ENCODE results near the gene ZNF71. TPM values are rescaled to one million over a fixed set of nuclear protein-coding genes. Genes with fewer than 3 reads are reported as not detected.
A peak's percentile ranks its signal among the peaks of the same experiment; 100 is the strongest.

The ZNF71 gene
- total and polyA plus RNA-seq, 2 of the 8 experiments (the other 6 are each of a cell fraction or from before 2014, with no cell fraction given): 8.2 to 12.4 TPM

- Histone ChIP-seq H2BK5ac (ENCODE audit: low read depth, low read length) (no peak overlapping the region), H3K27me3 (replicated peaks in 1 of 4; ENCODE audit: control insufficient read depth in 3 of 4, extremely low read depth in 1 of 4, insufficient read depth in 3 of 4, low read length in 3 of 4) (no peaks in the 10 kb centered on the region), H3K36me3 (ENCODE audit: control insufficient read depth in 2 of 4, insufficient read depth in 4 of 4, low read length in 3 of 4) (peaks cover 0 to 5% (median 0%) of the 10 kb centered on the region in 4 experiments; a peak in 2 of 8 replicates), H4K91ac (replicated peaks; ENCODE audit: insufficient read length, low read length) (no peak overlapping the region), H4K20me1 (replicated peaks in 1 of 2; ENCODE audit: control insufficient read depth in 1 of 2, insufficient read depth in 2 of 2, low read length in 2 of 2) (no peaks in the 10 kb centered on the region), H3K18ac (ENCODE audit: extremely low read depth, low read length) (no peak overlapping the region), H3K4me1 (replicated peaks in 1 of 4; ENCODE audit: control insufficient read depth in 3 of 4, insufficient read depth in 4 of 4, low read length in 3 of 4) (no peaks in the 10 kb centered on the region; a peak in 1 of 7 replicates), H2BK12ac (ENCODE audit: low read depth, low read length) (no peak overlapping the region), H3K56ac (replicated peaks; ENCODE audit: insufficient read length, low read depth, low read length) (no peak overlapping the region), H2AFZ (ENCODE audit: low read length) (no peak overlapping the region), H2BK120ac (replicated peaks; ENCODE audit: low read depth, low read length) (no peak overlapping the region), H3K14ac (ENCODE audit: insufficient read length) (no peak overlapping the region), H3K27ac (ENCODE audit: low read depth, low read length) (no peak overlapping the region), H3K79me2 (ENCODE audit: control insufficient read depth in 1 of 2, insufficient read depth in 2 of 2, low read length in 2 of 2) (peaks cover 4 to 13% of the 10 kb centered on the region in 2 experiments; a peak in 3 of 4 replicates), H3K23me2 (ENCODE audit: low read depth, low read length) (no peaks in the 10 kb centered on the region), H4K5ac (ENCODE audit: insufficient read length, low read depth, low read length) (no peak overlapping the region), H2AK5ac (ENCODE audit: low read depth, low read length) (no peak overlapping the region), H4K8ac (ENCODE audit: extremely low read depth, insufficient read depth, low read length) (no peak overlapping the region), H2BK15ac (ENCODE audit: low read length) (no peak overlapping the region), H3K23ac (ENCODE audit: insufficient read length) (no peak overlapping the region), H2BK20ac (ENCODE audit: low read length) (no peak overlapping the region), H3K4me2 (ENCODE audit: insufficient read depth in 1 of 2, low read depth in 2 of 2, low read length in 2 of 2) (no peak overlapping the region; a peak in 1 of 4 replicates), H3K79me1 (ENCODE audit: low read depth, low read length) (peaks cover 4% of the 10 kb centered on the region; the same call in 1 of the 2 replicates), H3K4ac (replicated peaks; ENCODE audit: insufficient read length, low read depth, low read length) (no peak overlapping the region), H3K4me3 (ENCODE audit: extremely low read depth in 1 of 4, insufficient read depth in 2 of 4, low read depth in 3 of 4, low read length in 4 of 4) (no peak overlapping the region), H3K9ac (replicated peaks in 1 of 4; ENCODE audit: extremely low read depth in 1 of 4, low read depth in 3 of 4, low read length in 3 of 4) (no peak overlapping the region), H3K9me3 (ENCODE audit: insufficient read depth in 2 of 2, low read depth in 1 of 2, low read length in 1 of 2) (peaks cover 29 to 42% of the 10 kb centered on the region in 2 experiments; a peak in 3 of 4 replicates)
- no peak for FAIRE-seq
- no peak for DNase-seq (ENCODE audit: low read depth in 1 of 2, low spot score in 2 of 2)
- POLR2A ChIA-PET (ENCODE audit: partially characterized antibody): interaction anchor here (1.8 kb wide), 1 partner anchor 10 kb away, joined by 4 read pairs; no protein-coding TSS in a partner anchor
- WGBS, 2 experiments (ENCODE audit: extremely low coverage in 1 of 2, insufficient coverage in 1 of 2, insufficient read length in 1 of 2, insufficient replicate concordance in 2 of 2, low coverage in 1 of 2, low lambda C conversion rate in 2 of 2, missing lambda C conversion rate in 1 of 2): 85% methylated on average over 2 of the region's 2 CpGs; no CpG with 5 or more reads in 1 of the 2 experiments
- TF ChIP-seq ASH2L (IDR thresholded peaks at IDR 0.05; ENCODE audit: low read length): no peak
- TF ChIP-seq TCF12 (IDR thresholded peaks at IDR 0.05; ENCODE audit: low read depth, low read length): no peak
- TF ChIP-seq SRF (IDR thresholded peaks at IDR 0.05; ENCODE audit: low read depth, low read length): peak; percentile 61
- CTCF ChIA-PET (ENCODE audit: partially characterized antibody): interaction anchor here (1.4 kb wide), 1 partner anchor 39 kb away, joined by 3 read pairs; no protein-coding TSS in a partner anchor
These were observed 17.6 kb downstream of the ZNF71 start for GRCh38 chr19:56612737-56613136.

Data from H1 (cell line).